Heart right ventricle (tissue), 16 donors: Measurements from ENCODE around the gene LMBR1. TPM values are rescaled to one million over a fixed set of nuclear protein-coding genes. Genes with fewer than 3 reads are reported as not detected.

Experiments
- ATAC-seq, 8 donors: fragments of 200-7000 bp; cut with Tn5 transposase; one replicate each; pipeline ENCODE4 v1.9.1; 2020; ENCODE audit warnings: mild to moderate bottlenecking in 8 of 8, moderate library complexity in 8 of 8, moderate number of reproducible peaks in 1 of 8
- DNase-seq, 2 donors: peaks; one replicate each; pipeline ENCODE4 v3.0.0-alpha.2; 2020
- H3K27ac ChIP-seq, 10 donors: fragments of 200-600 bp; sonication (generic) in 2 of 10; one replicate each; pipeline versions ENCODE4 v1.5.0 to v1.8.0; 2020 to 2022; ENCODE audit warnings: mild to moderate bottlenecking in 3 of 10
- H3K27me3 ChIP-seq, 7 donors: fragments of 200-600 bp; one replicate each; pipeline ENCODE4 v1.8.0; 2021 to 2022; ENCODE audit warnings: mild to moderate bottlenecking in 2 of 7
- H3K36me3 ChIP-seq, 9 donors: fragments of 200-600 bp; sonication (generic) in 1 of 9; one replicate each; pipeline versions ENCODE4 v1.5.0 to v1.8.0; 2020 to 2022; ENCODE audit warnings: mild to moderate bottlenecking in 2 of 9
- H3K4me1 ChIP-seq, 9 donors: fragments of 200-600 bp; sonication (generic) in 1 of 9; one replicate each; pipeline versions ENCODE4 v1.5.0 to v1.8.0; 2020 to 2022; ENCODE audit warnings: mild to moderate bottlenecking in 4 of 9
- H3K4me3 ChIP-seq, 10 donors: fragments of 200-600 bp; sonication (generic) in 2 of 10; one replicate each; pipeline versions ENCODE4 v1.5.0 to v1.8.0; 2020 to 2022; ENCODE audit warnings: mild to moderate bottlenecking in 7 of 10, moderate library complexity in 2 of 10
- H3K9me3 ChIP-seq, 11 donors: fragments of 200-600 bp in 10 of 11; sonication (generic) in 2 of 11; one replicate each; pipeline versions ENCODE4 v1.5.0 to v1.8.0; 2013 to 2022; ENCODE audit warnings: mild to moderate bottlenecking in 2 of 11, control low read depth in 1 of 11, moderate library complexity in 1 of 11
- WGBS, 2 donors: extraction: QIAGEN DNeasy Blood & Tissue Kit; methylation state at CpG; one replicate each; pipeline ENCODE4 v1.1.7; 2013; ENCODE audit warnings: inconsistent platforms in 1 of 2; 5-methylcytosine and 5-hydroxymethylcytosine counted together
- intact Hi-C, 10 donors: fragments of 100-400 bp; cut with DNase I; formaldehyde crosslinking; loops; one replicate each; pipeline versions ENCODE4 v1.11.1 to v1.14.2; 2022
- polyA plus RNA-seq, 2 donors: library from polyadenylated mRNA; stranded (reverse); fragments of 200-250 nt; gene quantifications; one replicate each; pipeline ENCODE4 v1.2.3, GENCODE V29; 2013
- total RNA-seq, 10 donors: library from RNA; stranded (reverse); fragmentation: NEBNext Ultra II Directional in 3 of 10; extraction: Animal tissue kit (Norgen Biotek cat#: 25700) in 3 of 10; gene quantifications; one replicate each; pipeline versions ENCODE4 v1.2.1 to v1.2.4, GENCODE V29; 2021 to 2023
- TF ChIP-seq, protein P1 (sequence below), 9 donors: fragments of 200-600 bp; sonication (generic) in 2 of 9; IDR thresholded peaks; one replicate each; pipeline versions ENCODE4 v1.5.0 to v1.8.0; 2021 to 2022; ENCODE audit warnings: antibody characterized with exemption in 9 of 9, mild to moderate bottlenecking in 5 of 9, moderate library complexity in 1 of 9
- donor health status: Arrhythmogenic right ventricular cardiomyopathy.
- donor health status: ischemic (EF 13 %, LVEDD 7.1; RV severe dilation, severe dysfunction).
- donor health status: healthy with polysubstance abuse.
- donor health status: DM: no; HTN: yes; CAD: no.
- donor health status: DM: no; HTN: no; CAD: no.
- donor health status: ischemic (EF 25% LVEDD 6.9; RV normal size, moderate dysfunction).
- donor health status: ischemic (EF 25% LVEDD 5.7; RV mildly dilated, moderate dysfunction).
- donor health status: healthy.
- donor health status: DM: yes; HTN: yes; CAD: no.
- donor health status: Ischemic cardiomyopathy.
- donor health status: ischemic (EF 35%, LVEDD 5.7; RV mildly dilated, moderate dysfunction).
- donor health status: nonischemic (EF 11% LVEDD 7.7; RV severe dilation, severe dysfunction).
- donor health status: DM: yes; HTN: yes; CAD: no.
- donor health status: PGD.
- donor health status: ischemic (EF 29% LVEDD 5.4; RV normal size, mild dysfunction).
- donor health status: nonischemic (EF 23%, LVEDD 6.1; RV moderate dilation, normal function).

LMBR1 gene
- total and polyA plus RNA-seq, 12 donors: 9.0 to 45.5 (median 37.5) TPM

DNA sequence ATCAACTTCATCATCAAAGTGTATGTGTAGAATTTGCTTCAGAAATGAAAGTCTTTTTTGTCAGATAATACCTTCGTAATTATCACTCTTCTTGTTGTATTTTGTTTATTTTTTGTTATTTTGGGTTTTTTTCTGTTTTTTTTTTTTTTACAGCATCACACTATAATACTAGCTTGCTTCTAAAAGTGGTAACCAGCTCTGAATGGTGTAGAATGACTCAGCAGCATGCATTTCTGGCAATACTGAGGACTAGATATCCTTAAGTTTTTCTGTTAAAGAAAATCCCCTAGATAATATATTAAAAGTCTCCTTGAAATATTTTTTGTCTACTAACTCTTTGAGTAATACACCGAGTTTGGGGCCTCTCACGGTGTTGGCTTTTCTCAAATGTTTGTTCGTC lies 109.1 kb downstream of the LMBR1 start:
- ATAC-seq (no peak), DNase-seq (no peak)
- Histone ChIP-seq H3K27ac (no peak overlapping the region), H3K4me3 (no peak overlapping the region), H3K36me3 (peaks cover 0 to 12% (median 0%) of the 10 kb centered on the region in 9 donors), H3K27me3 (no peaks in the 10 kb centered on the region), H3K4me1 (no peaks in the 10 kb centered on the region), H3K9me3 (no peaks in the 10 kb centered on the region)
- intact Hi-C loops: no loop called here
- TF ChIP-seq, protein P1, sequence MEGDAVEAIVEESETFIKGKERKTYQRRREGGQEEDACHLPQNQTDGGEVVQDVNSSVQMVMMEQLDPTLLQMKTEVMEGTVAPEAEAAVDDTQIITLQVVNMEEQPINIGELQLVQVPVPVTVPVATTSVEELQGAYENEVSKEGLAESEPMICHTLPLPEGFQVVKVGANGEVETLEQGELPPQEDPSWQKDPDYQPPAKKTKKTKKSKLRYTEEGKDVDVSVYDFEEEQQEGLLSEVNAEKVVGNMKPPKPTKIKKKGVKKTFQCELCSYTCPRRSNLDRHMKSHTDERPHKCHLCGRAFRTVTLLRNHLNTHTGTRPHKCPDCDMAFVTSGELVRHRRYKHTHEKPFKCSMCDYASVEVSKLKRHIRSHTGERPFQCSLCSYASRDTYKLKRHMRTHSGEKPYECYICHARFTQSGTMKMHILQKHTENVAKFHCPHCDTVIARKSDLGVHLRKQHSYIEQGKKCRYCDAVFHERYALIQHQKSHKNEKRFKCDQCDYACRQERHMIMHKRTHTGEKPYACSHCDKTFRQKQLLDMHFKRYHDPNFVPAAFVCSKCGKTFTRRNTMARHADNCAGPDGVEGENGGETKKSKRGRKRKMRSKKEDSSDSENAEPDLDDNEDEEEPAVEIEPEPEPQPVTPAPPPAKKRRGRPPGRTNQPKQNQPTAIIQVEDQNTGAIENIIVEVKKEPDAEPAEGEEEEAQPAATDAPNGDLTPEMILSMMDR (IDR thresholded peaks at IDR 0.05): no peak
- 96 to 99% methylated on average over 4 of the region's 4 CpGs for WGBS, 2 donors

DNA sequence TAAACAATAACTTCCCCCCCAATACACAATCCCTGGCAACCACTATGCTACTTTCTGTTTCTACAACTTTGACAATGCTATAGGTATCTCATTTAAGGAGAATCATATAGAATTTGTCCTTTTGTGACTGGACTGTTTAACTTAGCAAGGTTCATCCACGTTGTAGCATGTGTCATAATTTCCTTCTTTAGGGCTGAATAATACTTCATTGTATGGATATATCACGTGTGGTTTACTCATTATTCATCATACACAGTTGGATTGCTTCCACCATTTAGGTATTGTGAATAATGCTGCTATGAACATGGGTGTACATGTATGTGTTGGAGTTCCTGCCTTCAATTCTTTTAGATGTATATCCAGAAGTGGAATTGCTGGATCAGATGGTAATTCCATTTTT lies 111.0 kb downstream of the LMBR1 start:
- Histone ChIP-seq H3K4me3 (no peak overlapping the region), H3K4me1 (no peaks in the 10 kb centered on the region), H3K27ac (no peak overlapping the region), H3K9me3 (no peaks in the 10 kb centered on the region), H3K27me3 (no peaks in the 10 kb centered on the region), H3K36me3 (peaks cover 0 to 12% (median 0%) of the 10 kb centered on the region in 9 donors)
- DNase-seq (no peak), ATAC-seq (no peak)
- 89 to 92% methylated on average over 2 of the region's 2 CpGs for WGBS, 2 donors
- TF ChIP-seq, protein P1 (IDR thresholded peaks at IDR 0.05): no peak
- intact Hi-C loops: no loop called here

DNA sequence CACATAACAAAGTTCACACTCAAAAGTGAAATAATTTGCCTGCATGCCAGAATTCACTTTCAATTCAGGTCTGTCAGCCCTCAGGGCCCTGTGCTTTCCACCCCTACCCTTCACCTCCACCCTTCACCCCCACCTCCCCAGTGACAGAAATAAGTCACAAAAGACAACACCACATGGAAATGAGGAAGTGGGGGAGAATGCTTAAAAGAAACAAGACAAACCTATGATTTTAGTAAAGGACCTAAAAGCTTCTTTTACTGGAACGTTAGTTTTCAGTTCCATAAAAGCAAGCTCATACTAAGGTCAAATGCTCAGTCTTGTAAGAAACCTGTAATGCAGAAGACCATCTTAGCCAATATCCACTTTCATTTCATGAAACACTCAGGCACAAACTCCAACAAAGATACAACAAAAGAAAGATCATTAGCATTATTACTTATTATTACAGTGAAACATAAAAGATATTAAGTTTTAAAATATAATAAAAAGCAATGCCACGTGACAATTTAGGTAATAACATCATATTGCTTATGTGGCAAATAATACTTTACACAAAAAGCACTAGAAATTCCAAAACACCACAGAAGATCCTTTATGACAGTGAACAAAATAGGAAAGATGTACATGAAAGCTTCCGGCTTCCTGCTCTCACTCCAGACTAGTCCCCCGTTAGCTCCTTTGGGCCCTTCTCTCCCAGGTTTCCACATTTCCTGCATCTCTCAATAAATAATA lies 112.1 kb downstream of the LMBR1 start:
- DNase-seq: no peak
- Histone ChIP-seq H3K4me1 (no peaks in the 10 kb centered on the region), H3K27ac (no peak overlapping the region), H3K9me3 (no peaks in the 10 kb centered on the region), H3K27me3 (no peaks in the 10 kb centered on the region), H3K4me3 (no peak overlapping the region), H3K36me3 (peaks cover 0 to 12% (median 0%) of the 10 kb centered on the region in 9 donors)
- intact Hi-C loops: no loop called here
- no peak for ATAC-seq
- WGBS, 2 donors: 88 to 90% methylated on average over 4 of the region's 4 CpGs
- TF ChIP-seq, protein P1 (IDR thresholded peaks at IDR 0.05): no peak

DNA sequence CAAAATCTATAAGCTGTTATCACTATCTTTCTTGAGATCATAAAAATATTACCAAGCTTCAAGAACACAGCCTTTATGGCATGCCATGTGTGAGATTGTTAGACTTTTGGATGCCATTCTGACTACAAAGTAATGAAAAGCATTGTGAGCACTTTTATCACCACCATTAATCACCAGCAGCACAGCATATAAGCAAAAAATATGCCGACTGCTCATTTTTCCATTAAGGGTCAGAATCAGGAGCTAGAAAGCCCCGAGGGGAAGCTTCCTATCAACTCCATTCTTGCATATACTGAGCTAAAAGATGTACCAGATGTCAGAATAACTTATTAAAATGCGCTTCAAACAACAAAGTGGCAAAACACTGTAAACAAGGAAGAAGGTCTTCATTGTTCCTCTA lies 114.3 kb downstream of the LMBR1 start:
- intact Hi-C loops: no loop called here
- Histone ChIP-seq H3K4me1 (no peaks in the 10 kb centered on the region), H3K27me3 (no peaks in the 10 kb centered on the region), H3K9me3 (peaks cover 0 to 5% (median 0%) of the 10 kb centered on the region in 11 donors), H3K27ac (no peak overlapping the region), H3K36me3 (peaks cover 0 to 3% (median 0%) of the 10 kb centered on the region in 9 donors), H3K4me3 (no peak overlapping the region)
- 76 to 77% methylated on average over 3 of the region's 3 CpGs for WGBS, 2 donors
- ATAC-seq: no peak
- TF ChIP-seq, protein P1 (IDR thresholded peaks at IDR 0.05): no peak
- no peak for DNase-seq
